ENCODE measurements around the gene APAF1. TPM values are rescaled to one million over a fixed set of nuclear protein-coding genes. Genes with fewer than 3 reads are reported as not detected.

Gene APAF1
- total and polyA plus RNA-seq, 9 of the 15 experiments (the other 6 are each of a cell fraction or from before 2014, with no cell fraction given), result 5.1 to 15.7 (median 9.9) TPM

DNA sequence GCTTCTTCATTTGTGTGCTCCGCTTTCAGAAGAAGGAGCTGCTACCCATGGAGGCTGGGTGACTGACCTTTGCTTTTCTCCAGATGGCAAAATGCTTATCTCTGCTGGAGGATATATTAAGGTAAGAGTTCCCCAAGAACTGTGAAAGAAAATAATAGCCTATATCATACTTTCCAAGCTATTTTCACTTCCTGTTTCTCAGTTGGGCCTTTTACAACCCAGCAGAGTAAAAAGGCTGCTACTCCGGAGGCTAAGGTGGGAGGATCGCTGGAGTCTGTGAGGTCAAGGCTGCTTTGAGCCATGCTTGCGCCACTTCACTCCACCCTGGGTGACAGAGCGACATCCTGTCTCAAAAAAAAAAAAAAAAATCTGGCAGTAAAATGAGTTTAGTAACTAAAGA lies 82.1 kb downstream of the APAF1 start:
- Histone ChIP-seq H4K20me1 (replicated peaks; ENCODE audit: control insufficient read depth, insufficient read depth, low read length) (no peaks in the 10 kb centered on the region), H3K79me2 (ENCODE audit: control insufficient read depth, insufficient read depth, low read length) (no peaks in the 10 kb centered on the region), H2AFZ (ENCODE audit: low read depth, low read length) (no peak overlapping the region), H3K27me3 (ENCODE audit: control insufficient read depth in 2 of 2, insufficient read depth in 2 of 2, low read length in 2 of 2) (no peaks in the 10 kb centered on the region), H3K4me2 (ENCODE audit: insufficient read depth, low read length) (no peak overlapping the region), H3K9me3 (replicated peaks; ENCODE audit: control insufficient read depth, insufficient read depth, low read depth, low read length) (no peaks in the 10 kb centered on the region), H3K36me3 (ENCODE audit: control insufficient read depth, insufficient read depth, low read length) (peaks cover 19% of the 10 kb centered on the region), H3K27ac (ENCODE audit: extremely low read depth, low read depth, low read length) (no peak overlapping the region), H3K4me3 (no peak overlapping the region), H3K9ac (ENCODE audit: insufficient read depth in 1 of 2, low read depth in 2 of 2, low read length in 2 of 2) (no peak overlapping the region), H3K9me1 (ENCODE audit: control insufficient read depth, insufficient read depth, low read length) (no peaks in the 10 kb centered on the region), H3K4me1 (replicated peaks in 1 of 2; ENCODE audit: control insufficient read depth in 2 of 2, insufficient read depth in 2 of 2, low read length in 2 of 2) (no peaks in the 10 kb centered on the region; a peak in 1 of 5 replicates)
- no peak for DNase-seq (ENCODE audit: extremely low read depth in 1 of 4, low spot score in 3 of 4)
- BruUV-seq (replicated peaks), result no TSS peak
- in situ Hi-C loops (cut with MboI), result no loop called here
- 87% methylated on average over 5 of the region's 5 CpGs for WGBS (ENCODE audit: insufficient coverage, low coverage, missing lambda C conversion rate)
- TF ChIP-seq SPI1 (IDR thresholded peaks at IDR 0.05; ENCODE audit: borderline replicate concordance, low read depth, low read length), result peak; percentile 22; the same call in 1 of the 2 replicates
- no peak for TF ChIP-seq RNF219 (CRISPR knock-in tag; IDR thresholded peaks at IDR 0.05)
- FAIRE-seq, result no peak
- ChIA-PET POLR2A (no interaction called here), CTCF (ENCODE audit: low intra/inter-chr PET ratio) (no interaction called here)
- ATAC-seq, result no peak
- intact Hi-C loops (cut with micrococcal nuclease), result loop anchor here (2.0 to 5.0 kb wide), 2 partner anchors 212 to 270 kb away; no protein-coding TSS in a partner anchor

DNA sequence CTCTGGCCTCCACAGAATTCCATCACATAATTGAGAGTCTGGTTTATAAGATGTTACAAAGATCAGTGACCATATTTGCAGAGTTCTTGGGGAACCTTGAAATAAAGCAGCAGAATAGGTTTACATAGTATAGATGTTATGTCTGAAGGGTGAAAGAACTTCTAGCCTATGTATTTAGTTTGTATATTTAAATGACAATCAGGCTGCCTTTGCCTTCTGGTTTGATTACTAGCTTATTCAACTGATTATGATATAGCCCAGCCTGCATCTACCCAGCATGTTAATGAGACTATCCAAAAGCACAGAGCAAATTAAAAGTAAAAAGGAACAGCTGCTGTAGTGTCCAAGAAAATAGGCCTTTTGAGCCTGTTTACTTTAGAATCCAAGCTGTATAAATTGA lies 85.3 kb downstream of the APAF1 start:
- H3K36me3 ChIP-seq (ENCODE audit: control insufficient read depth, insufficient read depth, low read length), result peaks cover 14% of the 10 kb centered on the region
- H2AFZ ChIP-seq (ENCODE audit: low read depth, low read length), result no peak overlapping the region
- H3K9me3 ChIP-seq (replicated peaks; ENCODE audit: control insufficient read depth, insufficient read depth, low read depth, low read length), result no peaks in the 10 kb centered on the region
- H3K4me2 ChIP-seq (ENCODE audit: insufficient read depth, low read length), result no peak overlapping the region
- no peak overlapping the region for H3K4me3 ChIP-seq
- intact Hi-C loops (cut with micrococcal nuclease) (no loop called here), in situ Hi-C loops (cut with MboI) (no loop called here)
- H4K20me1 ChIP-seq (replicated peaks; ENCODE audit: control insufficient read depth, insufficient read depth, low read length), result no peaks in the 10 kb centered on the region
- no peak overlapping the region for H3K9ac ChIP-seq (ENCODE audit: insufficient read depth in 1 of 2, low read depth in 2 of 2, low read length in 2 of 2)
- no peak overlapping the region for H3K27ac ChIP-seq (ENCODE audit: extremely low read depth, low read depth, low read length)
- H3K9me1 ChIP-seq (ENCODE audit: control insufficient read depth, insufficient read depth, low read length), result no peaks in the 10 kb centered on the region
- H3K4me1 ChIP-seq (replicated peaks in 1 of 2; ENCODE audit: control insufficient read depth in 2 of 2, insufficient read depth in 2 of 2, low read length in 2 of 2), result no peaks in the 10 kb centered on the region; a peak in 1 of 5 replicates
- BruUV-seq (replicated peaks), result no TSS peak
- no peak for ATAC-seq
- no peak for FAIRE-seq
- ChIA-PET POLR2A (interaction anchor here (0.5 to 1.6 kb wide), 3 partner anchors 10 to 13 kb away, joined by 3 to 7 read pairs (median 3); no protein-coding TSS in a partner anchor), CTCF (ENCODE audit: low intra/inter-chr PET ratio) (no interaction called here)
- H3K79me2 ChIP-seq (ENCODE audit: control insufficient read depth, insufficient read depth, low read length), result no peaks in the 10 kb centered on the region
- DNase-seq (ENCODE audit: extremely low read depth in 1 of 4, low spot score in 3 of 4), result no peak
- H3K27me3 ChIP-seq (ENCODE audit: control insufficient read depth in 2 of 2, insufficient read depth in 2 of 2, low read length in 2 of 2), result no peaks in the 10 kb centered on the region
- TF ChIP-seq IFI16 (CRISPR knock-in tag; IDR thresholded peaks at IDR 0.05) (no peak), PML (IDR thresholded peaks at IDR 0.05; ENCODE audit: low read length) (no peak), GABPB1 (CRISPR knock-in tag; IDR thresholded peaks at IDR 0.05) (no peak), NCOA4 (IDR thresholded peaks at IDR 0.05; ENCODE audit: partially characterized antibody) (no peak), WHSC1 (IDR thresholded peaks at IDR 0.05; ENCODE audit: low read length) (no peak), MITF (IDR thresholded peaks at IDR 0.05) (no peak), ZNF584 (CRISPR knock-in tag; IDR thresholded peaks at IDR 0.05; ENCODE audit: low read depth) (no peak), CBFB (CRISPR knock-in tag; IDR thresholded peaks at IDR 0.05) (no peak), KAT2B (IDR thresholded peaks at IDR 0.05; ENCODE audit: low read depth, low read length) (no peak), ZNF133 (CRISPR knock-in tag; IDR thresholded peaks at IDR 0.05) (no peak)
- TF ChIP-seq, protein P1, sequence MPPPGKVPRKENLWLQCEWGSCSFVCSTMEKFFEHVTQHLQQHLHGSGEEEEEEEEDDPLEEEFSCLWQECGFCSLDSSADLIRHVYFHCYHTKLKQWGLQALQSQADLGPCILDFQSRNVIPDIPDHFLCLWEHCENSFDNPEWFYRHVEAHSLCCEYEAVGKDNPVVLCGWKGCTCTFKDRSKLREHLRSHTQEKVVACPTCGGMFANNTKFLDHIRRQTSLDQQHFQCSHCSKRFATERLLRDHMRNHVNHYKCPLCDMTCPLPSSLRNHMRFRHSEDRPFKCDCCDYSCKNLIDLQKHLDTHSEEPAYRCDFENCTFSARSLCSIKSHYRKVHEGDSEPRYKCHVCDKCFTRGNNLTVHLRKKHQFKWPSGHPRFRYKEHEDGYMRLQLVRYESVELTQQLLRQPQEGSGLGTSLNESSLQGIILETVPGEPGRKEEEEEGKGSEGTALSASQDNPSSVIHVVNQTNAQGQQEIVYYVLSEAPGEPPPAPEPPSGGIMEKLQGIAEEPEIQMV (tag; conservative IDR thresholded peaks at IDR 0.05; ENCODE audit: low read depth), result no peak

Measured in K562 (cell line).